ENCODE measurements around the gene MYO5A.

The MYO5A gene

GRCh38 chr15:52378746-52379394 lies 149.8 kb downstream of the MYO5A start:
- DNase-seq (ENCODE audit: low read depth in 2 of 3, low spot score in 2 of 3), result no peak

- DNase-seq (ENCODE audit: low read depth in 2 of 3, low spot score in 2 of 3), result no peak
Observed at GRCh38 chr15:52370010-52370409, 158.7 kb downstream of the MYO5A start.

- no peak for DNase-seq (ENCODE audit: low read depth in 2 of 3, low spot score in 2 of 3)
Observed at GRCh38 chr15:52369455-52369854, 159.2 kb downstream of the MYO5A start.

GRCh38 chr15:52369030-52369429 lies 159.7 kb downstream of the MYO5A start:
- DNase-seq (ENCODE audit: low read depth in 2 of 3, low spot score in 2 of 3), result no peak

- DNase-seq (ENCODE audit: low read depth in 2 of 3, low spot score in 2 of 3), result no peak
Observed at GRCh38 chr15:52368402-52368801, 160.3 kb downstream of the MYO5A start.

- no peak for DNase-seq (ENCODE audit: low read depth in 2 of 3, low spot score in 2 of 3)
Observed at GRCh38 chr15:52362497-52362896, 166.2 kb downstream of the MYO5A start.

- DNase-seq (ENCODE audit: low read depth in 2 of 3, low spot score in 2 of 3), result no peak
Observed at GRCh38 chr15:52361975-52362494, 166.6 kb downstream of the MYO5A start.

- DNase-seq (ENCODE audit: low read depth in 2 of 3, low spot score in 2 of 3), result no peak
Observed at GRCh38 chr15:52361494-52361893, 167.2 kb downstream of the MYO5A start.

- DNase-seq (ENCODE audit: low read depth in 2 of 3, low spot score in 2 of 3), result no peak
Observed at GRCh38 chr15:52360229-52361203, 168.2 kb downstream of the MYO5A start.

GRCh38 chr15:52359722-52360121 lies 169.0 kb downstream of the MYO5A start:
- no peak for DNase-seq (ENCODE audit: low read depth in 2 of 3, low spot score in 2 of 3)

GRCh38 chr15:52357949-52358348 lies 170.7 kb downstream of the MYO5A start:
- DNase-seq (ENCODE audit: low read depth in 2 of 3, low spot score in 2 of 3), result no peak

GRCh38 chr15:52352086-52352485 lies 176.6 kb downstream of the MYO5A start:
- DNase-seq (ENCODE audit: low read depth in 2 of 3, low spot score in 2 of 3), result no peak

GRCh38 chr15:52351206-52351908 lies 177.3 kb downstream of the MYO5A start:
- DNase-seq (ENCODE audit: low read depth in 2 of 3, low spot score in 2 of 3), result no peak

- DNase-seq (ENCODE audit: low read depth in 2 of 3, low spot score in 2 of 3), result no peak
Observed at GRCh38 chr15:52350423-52350822, 178.3 kb downstream of the MYO5A start.

- DNase-seq (ENCODE audit: low read depth in 2 of 3, low spot score in 2 of 3), result no peak
Observed at GRCh38 chr15:52349052-52349700, 179.5 kb downstream of the MYO5A start.

- no peak for DNase-seq (ENCODE audit: low read depth in 2 of 3, low spot score in 2 of 3)
Observed at GRCh38 chr15:52348056-52348745, 180.5 kb downstream of the MYO5A start.

GRCh38 chr15:52344592-52344991 lies 184.1 kb downstream of the MYO5A start:
- no peak for DNase-seq (ENCODE audit: low read depth in 2 of 3, low spot score in 2 of 3)

- no peak for DNase-seq (ENCODE audit: low read depth in 2 of 3, low spot score in 2 of 3)
Observed at GRCh38 chr15:52343831-52344230, 184.8 kb downstream of the MYO5A start.

- no peak for DNase-seq (ENCODE audit: low read depth in 2 of 3, low spot score in 2 of 3)
Observed at GRCh38 chr15:52340093-52340492, 188.6 kb downstream of the MYO5A start.

- no peak for DNase-seq (ENCODE audit: low read depth in 2 of 3, low spot score in 2 of 3)
Observed at GRCh38 chr15:52338891-52339290, 189.8 kb downstream of the MYO5A start.

All from activated CD8-positive, alpha-beta memory T cell treated with anti-CD3 and anti-CD28 coated beads for 48 hours (primary cell).